IPS-NIHi7 (cell line): Measurements from ENCODE around the gene MARK4.
"Not testable (repeated sequence)": the region's sequence is repeated elsewhere in the genome, so short reads cannot be mapped to it uniquely, and the experiment has no call there.

Experiments used
- DNase-seq: peaks from one replicate; pipeline ENCODE4 v3.0.0; 2012; ENCODE audit warnings: mixed read lengths; ENCODE audit errors: extremely low spot score

Gene MARK4

DNA sequence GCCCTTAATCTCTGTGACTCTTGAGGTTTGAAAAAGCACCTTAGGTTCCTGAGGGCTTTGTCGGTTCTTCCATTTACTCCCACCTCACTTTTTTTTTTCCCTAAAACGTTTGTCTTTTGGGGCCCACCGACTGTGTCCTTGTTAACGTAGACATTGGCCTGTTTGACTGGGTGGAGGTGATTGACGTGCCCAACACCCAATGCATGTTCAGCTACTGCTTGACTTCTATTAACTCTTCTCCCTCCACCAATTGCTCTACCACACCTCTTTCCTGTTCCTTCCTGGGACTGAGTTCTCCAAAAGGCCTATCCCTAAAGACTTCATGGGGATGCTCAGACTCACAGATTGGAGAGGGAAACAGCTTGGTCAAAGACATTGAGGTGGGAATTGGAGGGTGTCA, 54.4 kb downstream of the MARK4 start:
- DNase-seq, result no peak

- no peak for DNase-seq
Measured at GRCh38 chr19:45306040-45306439, 55.0 kb downstream of the MARK4 start.

DNA sequence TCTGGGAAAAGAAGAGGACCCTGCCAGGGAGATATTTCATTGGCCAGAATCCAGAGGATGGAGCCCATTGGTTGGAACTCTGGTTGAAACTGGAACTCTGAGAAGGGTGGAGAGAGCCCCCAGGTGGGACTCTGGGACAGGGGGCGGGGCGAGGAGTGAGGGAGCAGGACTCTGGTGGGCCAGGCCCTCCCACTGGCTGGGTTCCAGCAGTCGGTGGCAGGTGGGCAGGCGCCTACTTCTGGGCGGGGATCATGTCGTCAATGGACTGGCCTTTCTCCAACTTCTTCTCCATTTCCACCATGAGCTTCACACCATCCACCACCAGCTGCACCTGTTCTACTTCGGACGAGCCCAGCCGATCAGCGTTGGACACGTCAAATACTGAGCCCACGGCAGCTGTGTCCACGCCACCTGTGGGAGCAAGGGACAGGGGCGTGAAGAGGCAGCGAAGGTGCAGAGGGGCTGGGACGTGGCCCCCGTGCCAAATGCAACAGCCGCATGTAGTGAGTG, 55.5 kb downstream of the MARK4 start:
- DNase-seq, result peak; percentile 78

DNA sequence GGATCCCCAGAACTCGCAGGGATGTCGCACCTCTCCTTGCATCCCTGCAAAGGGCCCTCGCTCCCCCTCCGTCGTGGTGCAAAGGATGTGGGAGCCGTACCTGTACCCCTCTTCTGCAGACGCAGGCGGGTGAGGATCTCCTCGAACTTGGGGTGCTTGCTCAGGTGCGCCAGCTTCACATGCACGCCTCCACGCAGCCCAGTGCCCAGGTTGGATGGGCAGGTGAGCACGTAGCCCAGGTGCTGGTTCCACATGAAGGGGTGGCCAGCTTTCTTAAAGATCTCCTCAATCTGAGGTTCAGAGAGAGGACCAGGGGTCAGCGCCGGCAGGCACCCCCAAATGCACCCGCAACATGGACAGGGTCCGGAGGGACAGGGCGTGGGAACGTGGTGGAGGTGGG, 56.3 kb downstream of the MARK4 start:
- no peak for DNase-seq

DNA sequence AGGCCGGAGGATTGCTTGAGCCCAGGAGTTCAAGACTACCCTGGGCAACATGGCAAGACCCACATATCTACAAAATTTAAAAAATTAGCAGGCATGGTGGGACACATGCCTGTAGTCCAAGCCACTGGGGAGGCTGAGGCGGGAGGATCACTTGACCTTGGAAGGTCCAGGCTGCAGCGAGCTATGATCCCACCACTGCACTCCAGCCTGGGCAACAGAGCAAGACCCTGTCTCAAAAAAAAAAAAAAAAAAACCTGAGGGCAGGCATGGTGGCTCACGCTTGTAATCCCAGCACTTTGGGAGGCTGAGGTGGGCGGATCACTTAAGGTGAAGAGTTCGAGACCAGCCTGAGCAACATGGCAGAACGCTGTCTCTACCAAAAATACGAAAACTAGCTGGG, 58.3 kb downstream of the MARK4 start:
- DNase-seq, result not testable (repeated sequence)

GRCh38 chr19:45311621-45312020, 60.5 kb downstream of the MARK4 start:
- DNase-seq, result no peak

DNA sequence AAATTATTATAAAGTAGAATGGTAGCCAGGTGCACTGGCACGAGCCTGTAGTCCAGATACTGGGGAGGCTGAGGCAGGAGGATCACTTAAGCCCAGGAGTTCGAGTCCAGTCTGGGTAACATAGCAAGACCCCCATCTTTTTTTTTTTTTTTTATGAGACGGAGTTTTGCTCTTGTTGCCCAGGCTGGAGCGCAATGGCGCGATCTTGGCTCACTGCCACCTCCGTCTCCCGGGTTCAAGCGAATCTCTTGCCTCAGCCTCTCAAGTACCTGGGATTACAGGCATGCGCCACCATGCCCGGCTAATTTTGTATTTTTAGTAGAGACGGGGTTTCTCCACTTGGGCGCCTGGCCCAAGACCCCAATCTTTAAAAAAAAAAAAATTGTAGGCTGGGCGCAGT, 61.2 kb downstream of the MARK4 start:
- DNase-seq, result not testable (repeated sequence)

- DNase-seq, result no peak
Measured at GRCh38 chr19:45314708-45315245, 63.7 kb downstream of the MARK4 start.

DNA sequence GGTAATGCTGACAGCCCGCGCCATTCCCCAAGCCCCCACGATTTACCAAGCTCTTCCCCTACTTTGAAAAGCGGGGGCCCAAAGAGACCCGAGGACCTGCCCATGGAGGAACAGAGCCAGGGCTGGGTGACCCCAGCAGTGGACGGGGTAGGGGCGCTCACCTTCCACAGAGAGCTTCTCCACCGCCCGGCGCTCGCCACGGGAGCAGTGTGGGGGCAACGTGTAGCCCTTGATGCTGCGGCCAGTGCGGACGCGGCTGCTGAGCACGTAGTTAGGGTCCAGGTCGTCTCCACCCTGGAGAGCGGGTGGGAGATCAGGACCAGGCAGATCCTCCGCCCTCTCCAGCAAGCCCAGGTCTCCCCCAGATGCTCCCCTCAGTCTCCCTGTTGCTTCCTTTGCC, 64.2 kb downstream of the MARK4 start:
- DNase-seq, result no peak

DNA sequence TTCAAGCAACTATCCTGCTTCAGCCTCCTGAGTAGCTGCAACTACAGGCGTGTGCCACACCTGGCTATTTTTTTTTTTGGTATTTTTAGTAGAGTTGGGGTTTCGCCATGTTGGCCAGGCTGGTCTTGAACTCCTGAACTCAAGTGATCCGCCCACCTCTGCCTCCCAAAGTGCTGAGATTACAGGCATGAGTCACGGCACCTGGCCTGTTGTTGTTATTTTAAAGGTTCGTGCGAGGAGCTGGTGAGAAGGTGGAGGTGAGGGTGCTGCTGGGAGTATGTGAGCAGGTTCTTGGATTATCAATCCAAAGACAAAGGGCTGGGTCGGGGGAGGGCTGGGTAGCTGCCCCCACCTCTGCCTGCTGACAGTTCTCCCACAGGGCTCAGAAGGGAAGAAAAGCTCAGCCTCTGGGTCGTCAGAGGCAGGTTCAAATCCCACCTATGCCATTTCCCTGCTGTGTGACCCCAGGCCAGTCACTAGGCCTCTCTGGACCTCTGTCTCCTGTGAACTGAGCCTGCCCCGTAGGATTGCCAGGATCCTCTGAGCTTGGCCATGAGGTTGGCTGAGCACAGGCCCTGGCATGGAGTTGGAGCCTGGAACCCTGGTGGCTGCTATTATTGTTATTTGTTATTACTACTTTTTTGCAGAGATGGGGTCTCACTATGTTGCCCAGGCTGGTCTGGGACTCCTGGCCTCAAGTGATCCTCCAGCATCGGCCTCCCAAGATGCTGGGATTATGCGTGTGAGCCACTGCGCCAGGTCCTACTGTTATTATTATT, 70.1 kb downstream of the MARK4 start:
- no peak for DNase-seq

GRCh38 chr19:45321848-45322247, 70.8 kb downstream of the MARK4 start:
- no peak for DNase-seq

GRCh38 chr19:45322311-45322710, 71.2 kb downstream of the MARK4 start:
- no peak for DNase-seq

- DNase-seq, result no peak
Measured at GRCh38 chr19:45322744-45323281, 71.7 kb downstream of the MARK4 start, which contains the start of gene CKM. TSS of gene CKM (minus strand) at chr19:45322875. CDS start at chr19:45319713, 3,162 bp downstream.

GRCh38 chr19:45323671-45324081, 72.6 kb downstream of the MARK4 start:
- DNase-seq, result peak; percentile 57

DNA sequence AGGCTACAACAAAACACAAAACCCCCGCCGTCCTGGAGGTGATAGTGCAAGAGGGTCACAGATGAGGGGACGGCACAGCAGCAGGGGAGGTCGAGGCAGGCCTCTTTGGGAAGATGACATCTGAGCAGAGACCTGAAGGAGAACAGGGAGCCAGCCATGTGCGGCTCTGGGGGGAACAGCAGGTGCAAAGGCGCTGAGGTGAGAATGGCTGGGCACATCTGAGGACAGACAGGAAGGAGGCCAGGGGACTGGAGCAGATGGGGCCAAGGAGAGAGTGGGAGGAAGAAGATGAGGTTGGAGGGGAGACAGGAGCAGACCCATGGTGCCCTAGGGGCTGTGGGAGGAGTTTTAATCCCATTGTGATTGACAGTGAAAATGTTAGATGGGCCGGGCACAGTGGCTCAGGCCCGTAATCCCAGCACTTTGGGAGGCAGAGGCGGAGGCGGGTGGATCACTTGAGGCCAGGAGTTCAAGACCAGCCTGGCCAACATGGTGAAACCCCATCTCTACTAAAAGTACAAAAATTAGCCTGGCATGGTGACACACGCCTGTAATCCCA, 73.4 kb downstream of the MARK4 start:
- no peak for DNase-seq

DNA sequence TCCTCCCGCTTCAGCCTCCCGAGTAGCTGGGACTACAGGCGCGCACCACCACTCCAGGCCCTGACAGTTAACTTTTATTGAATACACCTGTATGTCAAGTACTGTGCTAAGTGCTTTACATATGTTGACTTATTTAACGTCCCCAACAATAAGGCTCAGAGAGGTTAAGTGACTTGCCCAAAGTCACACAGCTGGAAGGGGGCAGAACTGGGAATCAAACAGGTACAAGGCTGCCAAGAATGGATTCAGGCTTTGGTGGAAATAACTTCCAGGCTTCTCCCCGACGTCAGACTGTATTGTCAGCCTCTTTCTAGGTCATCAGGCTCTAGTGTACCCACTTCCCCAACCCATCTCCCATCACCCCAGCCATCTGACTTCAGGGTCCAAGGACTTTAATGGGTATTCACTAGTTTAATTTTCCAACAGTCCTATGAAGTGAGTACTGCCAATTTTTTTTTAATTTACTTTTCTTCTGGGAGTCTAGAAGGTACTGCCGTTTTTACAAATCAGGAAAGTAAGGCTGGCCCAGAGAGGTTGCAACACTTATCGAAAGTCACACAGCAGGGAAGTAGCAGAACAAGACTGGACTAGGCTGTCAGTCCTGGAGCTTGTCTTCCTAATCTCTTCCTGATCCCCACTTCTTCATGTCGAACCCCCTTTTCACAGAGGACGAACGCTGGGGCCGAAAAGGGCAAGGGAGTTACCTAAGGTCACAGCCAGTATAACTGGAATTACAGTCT, 76.5 kb downstream of the MARK4 start:
- no peak for DNase-seq

- DNase-seq, result peak; percentile 12
Measured at GRCh38 chr19:45331411-45331810, 80.3 kb downstream of the MARK4 start.

GRCh38 chr19:45333609-45334303, 82.7 kb downstream of the MARK4 start:
- DNase-seq, result no peak

DNA sequence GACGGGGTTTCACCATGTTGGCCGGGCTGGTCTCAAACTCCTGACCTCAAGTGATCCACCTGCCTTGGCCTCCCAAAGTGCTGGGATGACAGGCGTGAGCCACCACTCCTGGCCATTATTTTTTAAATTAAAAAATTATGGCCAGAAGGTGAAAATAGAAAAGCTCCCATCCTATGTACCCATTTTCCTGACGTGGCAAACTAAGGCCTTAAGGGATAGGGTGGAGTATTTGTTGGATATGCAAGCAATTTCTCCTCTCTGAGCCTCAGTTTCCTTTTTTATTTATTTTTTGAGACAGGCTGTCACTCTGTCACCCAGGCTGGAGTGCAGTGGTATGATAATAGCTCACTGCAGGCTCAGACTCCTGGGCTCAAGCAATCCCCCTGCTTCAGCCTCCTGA, 83.8 kb downstream of the MARK4 start:
- DNase-seq, result not testable (repeated sequence)

GRCh38 chr19:45336696-45337251, 85.7 kb downstream of the MARK4 start:
- no peak for DNase-seq

DNA sequence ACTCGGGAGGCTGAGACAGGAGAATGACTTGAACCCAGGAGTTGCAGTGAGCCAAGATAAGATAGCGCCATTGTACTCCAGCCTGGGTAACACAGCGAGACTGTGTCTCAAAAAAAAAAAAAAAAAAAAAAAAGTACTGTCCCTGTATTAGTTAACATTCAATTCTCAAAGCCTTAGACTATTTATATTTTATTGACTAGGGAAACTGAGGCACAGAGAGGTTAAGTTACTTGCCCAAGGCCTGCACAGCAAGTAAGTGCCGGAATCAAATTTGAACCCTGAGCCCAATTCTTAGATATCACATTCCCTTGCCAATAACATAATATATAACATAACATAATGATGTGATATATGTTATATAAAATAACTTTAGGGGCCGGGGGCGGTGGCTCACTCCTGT, 88.6 kb downstream of the MARK4 start:
- no peak for DNase-seq
